GM21423 (cell line): ENCODE results near the gene HDAC4.

Source experiments
- ATAC-seq: cut with Tn5 transposase; IDR thresholded peaks from one replicate; pipeline ENCODE4 v1.9.1; 2021; ENCODE audit warnings: mild to moderate bottlenecking, moderate library complexity; ENCODE audit not compliant: unreplicated experiment

The HDAC4 gene

GRCh38 chr2:239012936-239013677, 387.7 kb downstream of the HDAC4 start:
- no peak for ATAC-seq

GRCh38 chr2:239012228-239012627, 388.6 kb downstream of the HDAC4 start:
- ATAC-seq, result no peak

GRCh38 chr2:239009589-239009961, 391.2 kb downstream of the HDAC4 start:
- ATAC-seq, result no peak

GRCh38 chr2:239008677-239009588, 391.9 kb downstream of the HDAC4 start:
- ATAC-seq, result no peak

- ATAC-seq, result no peak
Observed at GRCh38 chr2:239008004-239008403, 392.8 kb downstream of the HDAC4 start.

- no peak for ATAC-seq
Observed at GRCh38 chr2:239006622-239007285, 394.1 kb downstream of the HDAC4 start.

GRCh38 chr2:239005586-239005985, 395.2 kb downstream of the HDAC4 start:
- ATAC-seq, result no peak

GRCh38 chr2:239004274-239005015, 396.4 kb downstream of the HDAC4 start:
- no peak for ATAC-seq

- no peak for ATAC-seq
Observed at GRCh38 chr2:239003624-239004273, 397.1 kb downstream of the HDAC4 start.

GRCh38 chr2:239002954-239003623, 397.7 kb downstream of the HDAC4 start:
- ATAC-seq, result no peak

GRCh38 chr2:239002591-239002953, 398.2 kb downstream of the HDAC4 start:
- no peak for ATAC-seq

GRCh38 chr2:239001794-239002193, 399.0 kb downstream of the HDAC4 start:
- no peak for ATAC-seq

- ATAC-seq, result no peak
Observed at GRCh38 chr2:239000500-239001073, 400.2 kb downstream of the HDAC4 start.

- ATAC-seq, result no peak
Observed at GRCh38 chr2:239000089-239000488, 400.7 kb downstream of the HDAC4 start.

- no peak for ATAC-seq
Observed at GRCh38 chr2:238999291-238999741, 401.5 kb downstream of the HDAC4 start.

GRCh38 chr2:238998801-238999200, 402.0 kb downstream of the HDAC4 start:
- no peak for ATAC-seq
